GM23248 (cell line): Measurements from ENCODE around the gene CADM1.

Source experiments
- EZH2 ChIP-seq: fragments of 200-600 bp; sonication (generic); IDR thresholded peaks from 2 replicates; pipeline ENCODE4 v1.6.1; 2018; ENCODE audit warnings: antibody characterized with exemption, mild to moderate bottlenecking; ENCODE audit not compliant: insufficient read depth, poor library complexity, severe bottlenecking
- EZH2phosphoT487 ChIP-seq: fragments of 200-600 bp; sonication (generic); IDR thresholded peaks from 2 replicates; pipeline ENCODE4 v1.6.1; 2018; ENCODE audit warnings: antibody characterized with exemption, moderate library complexity, mild to moderate bottlenecking, low read depth; ENCODE audit not compliant: insufficient read depth

- TF ChIP-seq EZH2 (no peak), EZH2phosphoT487 (no peak)
Measured at GRCh38 chr11:115220423-115220822, 283.8 kb downstream of the CADM1 start.
